Measurements from ENCODE around the gene ZDHHC11. TPM values are rescaled to one million over a fixed set of nuclear protein-coding genes. Genes with fewer than 3 reads are reported as not detected.

Gene ZDHHC11
- total and polyA plus RNA-seq, 5 donors from 2014 or later, result 18.3 TPM; not detected in 4

DNA sequence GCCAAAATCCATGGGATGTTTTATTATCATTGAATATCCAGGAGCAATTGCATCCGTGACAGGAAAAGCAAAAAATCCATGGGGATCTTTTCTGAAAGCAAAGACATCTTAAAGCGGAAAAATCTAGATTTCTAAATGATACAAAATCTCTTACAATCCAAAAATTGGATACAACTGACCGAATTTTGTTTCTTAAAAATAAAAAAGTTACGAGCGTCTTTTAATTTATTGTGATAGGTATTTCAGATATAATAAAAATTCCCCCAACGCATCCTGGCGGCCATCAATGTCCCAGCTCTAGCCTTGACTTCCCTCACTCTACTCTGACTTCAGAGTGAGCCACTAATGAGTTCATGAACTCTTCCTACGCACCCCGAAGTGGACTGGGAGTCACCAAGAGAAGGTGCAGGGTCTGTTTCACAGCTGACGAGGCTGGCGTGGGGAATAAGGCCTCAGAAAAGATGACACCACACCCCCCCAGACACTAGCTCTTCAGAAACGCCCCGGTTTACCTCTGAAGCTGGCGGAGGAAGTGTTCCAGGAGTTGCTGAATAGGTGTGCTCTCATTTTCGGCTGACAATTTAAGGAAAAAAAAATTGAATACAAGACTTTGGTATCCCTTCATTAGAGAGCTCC is 38.4 kb upstream of the ZDHHC11 start:
- Histone ChIP-seq H3K4me1 (ENCODE audit: control insufficient read depth, insufficient read depth, low read length, poor library complexity, severe bottlenecking) (peaks cover 30% of the 10 kb centered on the region), H3K9me3 (ENCODE audit: control insufficient read depth in 2 of 2, low read length in 2 of 2) (no peaks in the 10 kb centered on the region), H3K4me3 (ENCODE audit: low read depth, low read length) (no peak overlapping the region), H3K27ac (ENCODE audit: insufficient read depth, low read length, poor library complexity, severe bottlenecking) (no peak overlapping the region), H3K36me3 (ENCODE audit: control insufficient read depth, insufficient read depth, low read length) (peaks cover 72% of the 10 kb centered on the region), H3K27me3 (ENCODE audit: control insufficient read depth, insufficient read depth, low read length) (no peaks in the 10 kb centered on the region)
- H3K4me1 Mint-ChIP-seq, result peaks cover 7 to 60% (median 22%) of the 10 kb centered on the region in 4 donors
- ATAC-seq (ENCODE audit: low read depth in 2 of 2) (no peak), DNase-seq (no peak)
- H3K27ac Mint-ChIP-seq, result peak overlapping the region in 2 of 3 donors; percentile 20 to 29
- peaks cover 34% of the 10 kb centered on the region for H3K36me3 Mint-ChIP-seq
- H3K27me3 Mint-ChIP-seq, result no peaks in the 10 kb centered on the region
- peak overlapping the region in 3 of 4 donors; percentile 19 to 80 (median 79) for H3K4me3 Mint-ChIP-seq
- H3K9me3 Mint-ChIP-seq, result no peaks in the 10 kb centered on the region

DNA sequence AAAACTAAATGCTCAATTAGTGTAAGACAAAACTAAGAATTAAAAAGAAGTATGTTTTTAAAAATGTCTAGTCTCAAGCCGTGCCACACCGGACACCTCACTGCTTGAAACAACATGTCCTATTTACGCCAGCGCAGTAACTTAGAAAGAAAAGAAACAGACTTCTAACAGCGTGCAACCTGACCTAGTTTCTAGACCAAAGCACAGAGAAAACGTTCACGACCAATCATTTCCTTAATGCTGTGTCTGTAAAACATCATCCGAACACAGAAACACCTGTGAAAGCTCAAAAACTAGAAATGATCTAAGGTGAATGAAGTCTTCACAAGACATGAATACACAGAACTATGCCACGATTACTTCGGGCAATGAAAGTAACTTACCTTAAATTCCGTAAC is 37.9 kb upstream of the ZDHHC11 start:
- peaks cover 30% of the 10 kb centered on the region for H3K4me1 ChIP-seq (ENCODE audit: control insufficient read depth, insufficient read depth, low read length, poor library complexity, severe bottlenecking)
- no peak overlapping the region for H3K4me3 ChIP-seq (ENCODE audit: low read depth, low read length)
- Mint-ChIP-seq H3K9me3 (no peaks in the 10 kb centered on the region), H3K4me1 (peaks cover 7 to 61% (median 22%) of the 10 kb centered on the region in 4 donors), H3K4me3 (peak overlapping the region in 2 of 4 donors; percentile 79 to 80), H3K27ac (peak overlapping the region in 1 of 3 donors; percentile 20), H3K36me3 (peaks cover 34% of the 10 kb centered on the region), H3K27me3 (no peaks in the 10 kb centered on the region)
- no peak for ATAC-seq (ENCODE audit: low read depth in 2 of 2)
- H3K27me3 ChIP-seq (ENCODE audit: control insufficient read depth, insufficient read depth, low read length), result no peaks in the 10 kb centered on the region
- H3K36me3 ChIP-seq (ENCODE audit: control insufficient read depth, insufficient read depth, low read length), result peaks cover 78% of the 10 kb centered on the region
- DNase-seq, result peak in 1 of 3 donors; percentile 22
- H3K27ac ChIP-seq (ENCODE audit: insufficient read depth, low read length, poor library complexity, severe bottlenecking), result no peak overlapping the region
- H3K9me3 ChIP-seq (ENCODE audit: control insufficient read depth in 2 of 2, low read length in 2 of 2), result no peaks in the 10 kb centered on the region

DNA sequence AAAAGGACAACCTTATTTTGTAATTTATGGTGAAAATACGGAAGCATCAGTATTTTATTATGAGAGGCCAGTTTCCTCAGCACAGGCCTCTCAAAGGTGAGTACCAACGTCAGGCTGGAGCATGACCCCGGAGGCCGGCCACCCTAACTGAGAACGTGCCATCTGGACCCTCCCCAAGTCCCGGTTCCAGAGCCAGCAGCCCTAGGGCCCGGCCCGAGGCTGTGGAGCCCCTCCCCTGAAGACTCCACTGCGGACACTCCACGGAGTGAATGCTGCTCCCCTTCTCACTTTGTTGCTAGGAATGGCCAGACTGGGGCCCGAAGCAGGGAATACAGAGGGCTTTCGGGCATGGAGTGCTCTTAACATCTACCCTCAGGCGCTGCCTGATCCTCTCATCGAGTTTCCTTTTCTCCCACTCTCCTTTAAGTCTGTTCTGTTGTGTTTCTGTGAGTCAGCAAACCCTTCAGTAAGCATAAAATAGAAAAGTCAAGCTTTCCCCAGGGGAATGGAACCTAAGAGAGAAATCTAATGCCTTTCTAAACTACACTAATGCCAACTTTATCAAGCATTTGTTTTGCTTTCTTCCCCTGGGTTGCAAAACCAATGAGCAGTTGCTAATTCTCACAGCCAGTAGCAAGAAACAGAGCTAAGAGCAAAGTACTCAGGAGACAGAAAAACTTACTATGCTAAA is 37.3 kb upstream of the ZDHHC11 start:
- Histone ChIP-seq H3K4me3 (ENCODE audit: low read depth, low read length) (no peak overlapping the region), H3K27ac (ENCODE audit: insufficient read depth, low read length, poor library complexity, severe bottlenecking) (no peak overlapping the region), H3K4me1 (ENCODE audit: control insufficient read depth, insufficient read depth, low read length, poor library complexity, severe bottlenecking) (peaks cover 26% of the 10 kb centered on the region), H3K9me3 (ENCODE audit: control insufficient read depth in 2 of 2, low read length in 2 of 2) (no peaks in the 10 kb centered on the region), H3K27me3 (ENCODE audit: control insufficient read depth, insufficient read depth, low read length) (no peaks in the 10 kb centered on the region), H3K36me3 (ENCODE audit: control insufficient read depth, insufficient read depth, low read length) (peaks cover 83% of the 10 kb centered on the region)
- no peak for ATAC-seq (ENCODE audit: low read depth in 2 of 2)
- Mint-ChIP-seq H3K9me3 (no peaks in the 10 kb centered on the region), H3K36me3 (peaks cover 38% of the 10 kb centered on the region), H3K27ac (peak overlapping the region in 1 of 3 donors; percentile 1), H3K4me3 (peak overlapping the region in 1 of 4 donors; percentile 79), H3K27me3 (no peaks in the 10 kb centered on the region), H3K4me1 (peaks cover 7 to 62% (median 23%) of the 10 kb centered on the region in 4 donors)
- DNase-seq, result no peak

DNA sequence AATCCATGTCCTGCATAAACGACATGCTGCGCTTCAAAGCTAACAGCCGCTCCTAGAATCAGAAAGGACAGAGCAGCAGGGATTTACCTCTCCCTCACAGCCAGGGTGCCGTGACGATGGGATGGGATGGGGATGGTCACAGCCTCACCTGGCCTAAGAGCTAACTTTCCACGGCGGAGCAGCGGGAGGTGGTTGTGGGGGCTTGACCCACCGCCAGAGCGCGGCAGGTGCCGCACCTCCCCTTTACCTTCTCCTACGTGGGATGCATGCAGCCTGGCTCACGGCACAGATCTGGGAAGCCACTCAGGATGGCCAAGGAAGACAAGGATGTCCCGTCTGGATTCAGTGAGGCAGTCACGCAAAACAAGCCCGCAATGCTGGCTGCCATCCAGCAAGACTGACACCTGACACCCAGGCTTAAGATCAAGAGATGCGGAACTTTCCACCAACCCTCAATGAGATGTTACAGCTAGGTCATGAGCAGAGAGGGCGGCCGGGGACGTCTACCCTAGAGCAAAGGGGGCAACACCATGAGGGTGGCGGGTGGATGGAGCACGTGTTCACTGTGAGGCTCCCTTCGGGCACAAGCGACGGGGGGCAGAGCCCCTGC is 36.0 kb upstream of the ZDHHC11 start:
- Mint-ChIP-seq H3K36me3 (peaks cover 50% of the 10 kb centered on the region), H3K9me3 (peaks cover 0 to 2% (median 0%) of the 10 kb centered on the region in 7 donors), H3K27ac (no peak overlapping the region), H3K27me3 (no peaks in the 10 kb centered on the region), H3K4me1 (peaks cover 18 to 70% (median 36%) of the 10 kb centered on the region in 4 donors), H3K4me3 (no peak overlapping the region)
- no peaks in the 10 kb centered on the region for H3K27me3 ChIP-seq (ENCODE audit: control insufficient read depth, insufficient read depth, low read length)
- peaks cover 19% of the 10 kb centered on the region for H3K4me1 ChIP-seq (ENCODE audit: control insufficient read depth, insufficient read depth, low read length, poor library complexity, severe bottlenecking)
- peaks cover 91% of the 10 kb centered on the region for H3K36me3 ChIP-seq (ENCODE audit: control insufficient read depth, insufficient read depth, low read length)
- no peak overlapping the region for H3K27ac ChIP-seq (ENCODE audit: insufficient read depth, low read length, poor library complexity, severe bottlenecking)
- ATAC-seq (ENCODE audit: low read depth in 2 of 2), result no peak
- no peaks in the 10 kb centered on the region for H3K9me3 ChIP-seq (ENCODE audit: control insufficient read depth in 2 of 2, low read length in 2 of 2)
- H3K4me3 ChIP-seq (ENCODE audit: low read depth, low read length), result no peak overlapping the region
- DNase-seq, result no peak

DNA sequence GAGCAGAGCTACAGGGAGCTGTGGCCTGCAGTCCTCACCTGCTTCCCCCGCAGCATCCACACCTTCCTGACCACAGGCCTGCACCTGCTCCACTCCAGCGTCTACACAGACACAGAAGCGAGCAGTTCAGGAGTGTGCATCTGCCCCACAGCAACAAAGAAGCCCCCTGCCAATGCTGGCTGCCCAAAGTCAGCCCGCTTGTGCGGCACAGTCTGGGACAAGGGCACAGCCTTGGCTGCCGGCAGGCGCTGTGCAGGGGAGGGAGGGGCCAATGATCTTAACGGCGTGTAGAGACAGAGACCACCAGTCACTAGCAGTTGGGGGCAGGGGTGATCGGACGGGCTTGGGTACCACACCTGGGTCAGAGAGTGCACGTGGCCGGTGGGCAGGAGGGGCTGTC is 35.2 kb upstream of the ZDHHC11 start:
- Mint-ChIP-seq H3K36me3 (peaks cover 50% of the 10 kb centered on the region), H3K4me3 (no peak overlapping the region), H3K27me3 (no peaks in the 10 kb centered on the region), H3K27ac (no peak overlapping the region), H3K9me3 (peaks cover 0 to 2% (median 0%) of the 10 kb centered on the region in 7 donors), H3K4me1 (peaks cover 17 to 69% (median 32%) of the 10 kb centered on the region in 4 donors)
- peaks cover 11% of the 10 kb centered on the region for H3K4me1 ChIP-seq (ENCODE audit: control insufficient read depth, insufficient read depth, low read length, poor library complexity, severe bottlenecking)
- DNase-seq (no peak), ATAC-seq (ENCODE audit: low read depth in 2 of 2) (no peak)
- peaks cover 95% of the 10 kb centered on the region for H3K36me3 ChIP-seq (ENCODE audit: control insufficient read depth, insufficient read depth, low read length)
- no peaks in the 10 kb centered on the region for H3K9me3 ChIP-seq (ENCODE audit: control insufficient read depth in 2 of 2, low read length in 2 of 2)
- no peak overlapping the region for H3K4me3 ChIP-seq (ENCODE audit: low read depth, low read length)
- no peak overlapping the region for H3K27ac ChIP-seq (ENCODE audit: insufficient read depth, low read length, poor library complexity, severe bottlenecking)
- H3K27me3 ChIP-seq (ENCODE audit: control insufficient read depth, insufficient read depth, low read length), result no peaks in the 10 kb centered on the region

DNA sequence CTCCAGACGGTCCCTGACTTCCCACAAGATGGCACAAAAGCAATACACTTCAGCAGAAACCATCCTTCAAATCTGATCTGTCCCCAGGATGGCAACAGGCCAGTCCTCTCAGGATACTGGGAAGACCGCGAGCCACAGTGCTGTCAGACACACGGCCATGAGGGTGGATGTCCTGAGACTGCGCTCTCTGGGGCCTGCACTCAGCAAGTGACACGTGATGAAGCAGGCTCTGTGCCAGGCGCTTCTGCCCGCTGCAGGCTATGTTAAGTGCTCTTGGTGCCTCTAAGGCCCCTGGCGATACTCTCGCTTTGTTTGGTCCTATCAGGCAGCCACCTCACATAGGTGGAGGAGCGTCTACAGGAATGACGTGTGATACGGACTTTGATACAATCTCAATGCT is 34.7 kb upstream of the ZDHHC11 start:
- Histone ChIP-seq H3K27ac (ENCODE audit: insufficient read depth, low read length, poor library complexity, severe bottlenecking) (no peak overlapping the region), H3K4me3 (ENCODE audit: low read depth, low read length) (no peak overlapping the region), H3K27me3 (ENCODE audit: control insufficient read depth, insufficient read depth, low read length) (no peaks in the 10 kb centered on the region), H3K9me3 (ENCODE audit: control insufficient read depth in 2 of 2, low read length in 2 of 2) (no peaks in the 10 kb centered on the region), H3K4me1 (ENCODE audit: control insufficient read depth, insufficient read depth, low read length, poor library complexity, severe bottlenecking) (peaks cover 8% of the 10 kb centered on the region), H3K36me3 (ENCODE audit: control insufficient read depth, insufficient read depth, low read length) (peaks cover 93% of the 10 kb centered on the region)
- Mint-ChIP-seq H3K27me3 (no peaks in the 10 kb centered on the region), H3K36me3 (peaks cover 50% of the 10 kb centered on the region), H3K27ac (no peak overlapping the region), H3K4me1 (peaks cover 17 to 64% (median 29%) of the 10 kb centered on the region in 4 donors), H3K9me3 (peaks cover 0 to 2% (median 0%) of the 10 kb centered on the region in 7 donors), H3K4me3 (no peak overlapping the region)
- ATAC-seq (ENCODE audit: low read depth in 2 of 2) (no peak), DNase-seq (no peak)

DNA sequence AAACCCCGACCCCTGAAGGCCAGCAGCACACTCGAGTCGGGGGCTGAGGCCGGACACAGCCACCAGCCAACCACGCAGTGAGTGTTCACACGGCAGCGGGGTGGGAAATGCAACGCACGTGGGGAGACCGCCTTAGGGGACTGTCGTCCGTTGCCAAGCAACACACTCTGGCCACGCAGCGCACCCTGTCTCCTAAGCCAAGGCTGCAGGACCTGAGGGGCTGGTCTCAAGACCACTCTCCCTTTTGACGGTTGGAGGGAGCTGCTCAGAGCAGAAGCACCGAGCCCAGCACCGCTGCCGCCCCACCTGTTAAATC is 34.3 kb upstream of the ZDHHC11 start:
- H3K27me3 Mint-ChIP-seq, result no peaks in the 10 kb centered on the region
- H3K27ac Mint-ChIP-seq, result peak overlapping the region in 1 of 3 donors; percentile 63
- peaks cover 50% of the 10 kb centered on the region for H3K36me3 Mint-ChIP-seq

More for the DNA sequence above, 34.3 kb upstream of the ZDHHC11 start:
- Mint-ChIP-seq H3K4me3 (no peak overlapping the region), H3K9me3 (peaks cover 0 to 2% (median 0%) of the 10 kb centered on the region in 7 donors), H3K4me1 (peaks cover 17 to 60% (median 28%) of the 10 kb centered on the region in 4 donors)
- H3K4me1 ChIP-seq (ENCODE audit: control insufficient read depth, insufficient read depth, low read length, poor library complexity, severe bottlenecking), result peaks cover 3% of the 10 kb centered on the region
- peaks cover 88% of the 10 kb centered on the region for H3K36me3 ChIP-seq (ENCODE audit: control insufficient read depth, insufficient read depth, low read length)
- DNase-seq (no peak), ATAC-seq (ENCODE audit: low read depth in 2 of 2) (no peak)
- no peaks in the 10 kb centered on the region for H3K9me3 ChIP-seq (ENCODE audit: control insufficient read depth in 2 of 2, low read length in 2 of 2)
- H3K27ac ChIP-seq (ENCODE audit: insufficient read depth, low read length, poor library complexity, severe bottlenecking), result no peak overlapping the region
- no peak overlapping the region for H3K4me3 ChIP-seq (ENCODE audit: low read depth, low read length)
- H3K27me3 ChIP-seq (ENCODE audit: control insufficient read depth, insufficient read depth, low read length), result no peaks in the 10 kb centered on the region
